ENCODE measurements around the gene NRN1L.

- TF ChIP-seq CTCF (IDR thresholded peaks at IDR 0.05) (no peak), REST (IDR thresholded peaks at IDR 0.05; ENCODE audit: insufficient read depth in 1 of 2, low read depth in 2 of 2, low read length in 1 of 2) (no peak)
Observed at GRCh38 chr16:67932462-67932840, 47.8 kb downstream of the NRN1L start.

Measured in Panc1 (cell line).